CD4-positive, alpha-beta T cell treated with Interleukin-2 at 100 ng/mL for 4 hours (primary cell): ENCODE results near the gene CORO6.

Source experiments
- DNase-seq: peaks from one replicate; pipeline ENCODE4 v3.0.0-alpha.2; 2020; ENCODE audit warnings: low spot score

The CORO6 gene

DNA sequence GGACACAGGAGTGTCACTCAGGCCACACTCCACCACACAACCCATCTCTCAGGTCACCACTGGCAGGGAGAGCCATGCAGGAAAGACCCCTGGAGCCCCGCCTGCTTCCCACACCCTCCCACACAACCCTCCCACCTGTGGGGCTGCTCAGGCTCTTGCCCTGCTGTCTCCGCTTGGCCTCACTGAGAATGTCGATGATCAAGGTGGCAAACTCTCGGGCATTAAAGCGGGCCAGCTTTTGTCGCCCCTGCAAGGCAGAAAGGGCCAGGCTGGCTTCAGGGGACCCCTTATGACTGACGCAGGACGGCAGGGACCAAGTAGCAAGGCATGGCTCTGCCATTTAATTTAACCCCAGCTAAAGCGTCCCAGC, 45.7 kb downstream of the CORO6 start:
- no peak for DNase-seq

DNA sequence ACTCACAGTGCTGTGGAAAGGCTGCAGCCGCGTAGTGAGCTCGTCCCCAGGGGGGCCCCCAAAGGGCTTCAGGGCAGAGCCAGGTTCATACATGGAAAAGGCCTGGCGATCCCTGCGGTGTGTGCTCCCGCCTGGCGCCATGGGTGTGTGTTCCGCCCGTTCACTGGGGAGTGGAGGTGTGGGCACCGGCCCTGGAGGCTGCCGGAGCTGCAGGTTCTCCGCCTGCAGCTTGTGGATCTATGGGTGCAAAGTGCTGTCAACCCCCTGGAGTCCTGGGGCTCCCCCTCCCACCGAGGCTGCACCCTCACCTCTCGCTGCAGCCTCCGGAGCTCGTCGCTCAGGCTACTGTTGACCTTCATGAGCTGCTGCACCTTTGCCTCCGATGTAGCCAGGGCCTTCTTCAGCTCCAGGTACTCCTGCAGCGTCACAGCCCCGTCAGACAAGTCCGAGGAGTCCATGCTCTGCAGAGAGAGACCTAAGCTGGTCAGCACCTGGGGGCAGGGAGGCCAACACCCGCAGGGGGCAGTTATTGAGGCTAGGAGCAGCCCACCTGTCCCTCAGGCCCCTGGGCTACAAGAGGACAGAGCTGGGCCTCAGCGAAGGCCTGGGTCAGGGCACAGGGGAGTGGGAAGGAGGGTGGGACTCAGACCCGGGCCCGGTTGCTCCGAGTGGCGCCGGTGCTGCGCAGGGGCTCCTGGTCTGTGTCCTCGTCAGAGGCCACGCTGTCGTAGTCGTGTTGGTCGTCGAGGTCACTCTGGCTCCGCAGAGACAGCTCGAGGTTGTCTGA, 46.3 kb downstream of the CORO6 start:
- no peak for DNase-seq

DNA sequence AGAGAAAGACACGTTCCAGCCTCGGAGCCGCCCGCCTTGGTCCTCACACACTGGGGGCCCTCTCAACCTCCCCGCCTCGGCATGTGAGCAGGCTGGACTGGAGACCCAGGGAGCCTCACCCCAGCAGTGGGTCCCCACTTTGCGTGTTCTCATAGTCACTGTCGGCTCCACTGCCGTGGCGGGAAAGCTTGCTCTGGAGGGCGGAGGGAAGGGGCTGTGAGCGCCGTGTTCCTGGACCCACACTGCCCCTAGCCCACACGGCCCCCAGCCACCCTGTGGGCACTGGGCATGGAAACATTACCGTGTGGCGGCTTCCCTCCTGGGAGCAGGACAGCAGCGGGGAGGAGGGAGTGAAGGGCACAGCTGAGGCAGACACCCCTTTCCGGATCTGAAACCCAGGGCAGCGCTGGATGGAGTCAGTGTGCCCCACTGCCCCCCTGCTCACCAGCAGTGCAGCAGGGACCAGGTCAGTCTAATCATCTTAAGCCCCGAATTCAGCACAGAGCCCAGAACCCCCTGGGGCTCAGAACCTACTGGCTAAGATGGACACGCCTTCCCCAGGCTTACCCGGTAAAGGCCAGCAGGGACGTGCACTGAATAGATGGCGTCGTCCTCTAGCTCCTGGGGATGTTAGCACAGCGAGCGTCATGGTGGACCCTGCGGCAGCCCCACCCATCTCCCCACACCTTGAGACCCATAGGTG, 47.0 kb downstream of the CORO6 start:
- no peak for DNase-seq

DNA sequence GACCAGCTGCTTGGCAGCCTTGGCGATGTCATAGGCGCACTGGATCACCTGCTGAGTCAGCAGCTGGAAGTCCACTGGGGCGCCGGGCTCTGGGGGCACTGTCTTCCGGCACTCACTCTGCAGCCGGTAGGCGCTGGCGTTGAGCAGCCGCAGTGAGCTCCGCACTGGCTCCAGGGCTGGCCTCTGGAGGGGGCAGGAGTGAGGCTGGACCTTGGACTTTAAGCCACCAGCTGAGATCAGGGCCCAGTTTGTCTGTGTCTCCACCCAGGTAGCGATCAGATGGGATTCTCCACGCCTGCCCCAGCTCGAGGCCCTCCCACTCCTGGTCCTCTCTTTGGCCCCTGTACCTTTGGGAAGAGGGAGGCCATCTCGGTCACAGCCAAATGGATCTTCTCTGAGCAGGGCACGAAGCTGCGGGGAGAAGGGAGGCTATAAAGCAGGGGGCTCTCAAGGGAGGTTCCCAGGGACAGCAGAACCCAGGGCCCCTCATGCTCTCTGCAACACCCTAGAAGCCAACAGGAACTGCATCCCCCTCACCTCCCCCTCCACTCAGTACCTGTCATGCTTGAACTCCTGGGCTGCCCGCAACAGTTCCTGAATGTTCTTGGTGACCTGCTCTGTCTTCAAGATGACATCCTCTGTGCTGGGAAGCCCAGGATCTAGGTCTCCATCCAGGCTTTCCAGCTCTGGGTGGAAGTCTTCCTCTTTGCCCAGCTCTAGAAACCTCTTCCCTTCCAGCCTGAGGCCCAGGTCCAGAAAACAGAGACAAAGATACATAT, 47.8 kb downstream of the CORO6 start:
- no peak for DNase-seq

DNA sequence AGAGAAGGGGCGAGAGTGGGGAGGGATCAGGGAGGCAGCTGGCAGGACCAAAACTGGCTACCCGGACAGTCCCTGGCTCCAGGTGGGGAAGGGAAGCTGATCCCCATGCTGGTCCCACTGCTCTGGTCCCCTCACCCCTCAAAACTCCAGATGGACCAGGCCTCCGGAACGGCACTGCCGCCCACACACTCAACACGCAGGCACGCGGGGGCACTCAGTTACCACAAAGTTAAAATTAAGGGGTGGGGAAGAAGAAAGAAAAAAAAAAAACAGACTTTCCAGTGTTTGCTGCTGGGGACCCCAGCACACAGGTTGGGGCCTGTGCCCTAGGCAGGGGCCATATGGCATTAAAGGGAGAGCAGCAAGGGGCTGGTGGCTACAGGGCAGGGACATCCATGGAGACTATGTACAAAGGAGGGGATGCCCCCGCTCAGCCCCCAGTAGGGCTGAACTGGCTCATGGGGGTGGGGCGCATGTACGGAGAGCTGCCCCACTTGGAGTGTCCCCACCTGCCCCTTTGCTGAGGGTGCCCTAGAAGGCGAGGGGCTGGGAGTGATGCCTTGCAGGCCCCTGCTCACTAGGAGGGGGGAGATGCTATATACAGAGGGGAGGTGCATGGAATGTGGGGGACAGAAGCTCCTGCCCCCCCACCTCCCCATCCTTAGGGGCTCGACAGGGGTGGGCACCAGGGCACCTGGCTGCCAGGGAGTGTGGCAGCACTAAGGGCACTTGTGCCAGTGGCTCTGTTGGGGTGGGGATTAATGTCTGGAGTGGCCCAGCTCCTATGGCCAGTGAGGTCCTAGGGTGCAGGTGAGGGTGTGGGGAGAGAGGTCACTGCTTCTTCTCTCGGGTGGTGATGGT, 48.6 kb downstream of the CORO6 start:
- no peak for DNase-seq

DNA sequence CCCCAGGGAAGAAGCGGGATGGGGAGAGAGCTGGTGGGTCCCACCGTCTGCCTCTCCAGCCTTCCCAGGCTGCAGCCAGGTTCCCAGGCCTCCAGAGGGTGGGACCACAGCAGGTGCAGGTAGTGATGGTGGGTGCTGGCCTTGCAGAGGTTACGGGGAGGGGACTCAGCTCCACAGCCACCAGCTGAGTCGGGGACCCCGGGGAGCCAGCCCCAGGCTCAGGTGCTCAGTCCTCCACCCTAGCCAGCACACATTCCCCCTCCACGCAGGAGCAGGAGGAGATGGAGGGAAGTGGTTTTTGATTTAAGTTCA, 49.2 kb downstream of the CORO6 start:
- no peak for DNase-seq

DNA sequence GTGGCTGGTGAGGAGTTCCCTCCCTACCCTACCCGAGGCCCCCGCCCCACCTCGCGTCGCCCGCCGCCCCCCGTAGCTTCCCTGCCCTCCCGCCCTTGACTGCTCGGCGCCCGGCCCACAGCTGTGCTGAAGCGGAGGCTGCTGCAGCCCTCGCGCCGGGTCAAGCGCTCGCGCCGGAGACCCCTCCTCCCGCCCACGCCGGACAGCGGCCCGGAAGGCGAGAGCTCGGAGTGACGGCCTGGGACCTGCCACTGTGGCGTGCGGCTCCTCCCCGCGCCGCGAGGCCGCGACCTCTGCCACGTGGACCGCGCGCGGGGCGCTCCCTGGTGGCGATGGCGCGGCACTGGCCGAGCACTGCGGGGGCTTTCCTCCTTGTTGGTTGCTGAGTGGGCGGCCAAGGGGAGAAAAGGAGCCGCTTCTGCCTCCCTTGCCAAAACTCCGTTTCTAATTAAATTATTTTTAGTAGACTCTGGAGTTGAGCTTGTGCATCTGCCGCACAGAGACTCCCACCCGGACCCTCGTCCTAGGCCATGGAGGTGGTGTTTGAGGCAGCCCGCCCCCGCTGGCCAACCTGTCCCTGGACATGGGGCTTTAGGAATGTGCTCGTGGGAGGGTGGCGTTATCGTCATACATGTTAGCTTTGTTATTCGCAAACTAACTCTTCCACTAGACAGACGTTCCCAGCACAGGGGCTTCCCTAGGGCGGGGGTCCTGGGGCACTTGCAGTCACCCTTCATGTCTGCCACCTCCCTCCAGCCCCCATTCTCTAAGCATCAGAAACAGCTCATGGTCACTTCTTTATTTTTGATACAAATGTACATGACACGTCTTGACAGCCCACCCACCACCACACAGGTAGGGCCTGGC, 49.8 kb downstream of the CORO6 start:
- DNase-seq, result peak; percentile 40

DNA sequence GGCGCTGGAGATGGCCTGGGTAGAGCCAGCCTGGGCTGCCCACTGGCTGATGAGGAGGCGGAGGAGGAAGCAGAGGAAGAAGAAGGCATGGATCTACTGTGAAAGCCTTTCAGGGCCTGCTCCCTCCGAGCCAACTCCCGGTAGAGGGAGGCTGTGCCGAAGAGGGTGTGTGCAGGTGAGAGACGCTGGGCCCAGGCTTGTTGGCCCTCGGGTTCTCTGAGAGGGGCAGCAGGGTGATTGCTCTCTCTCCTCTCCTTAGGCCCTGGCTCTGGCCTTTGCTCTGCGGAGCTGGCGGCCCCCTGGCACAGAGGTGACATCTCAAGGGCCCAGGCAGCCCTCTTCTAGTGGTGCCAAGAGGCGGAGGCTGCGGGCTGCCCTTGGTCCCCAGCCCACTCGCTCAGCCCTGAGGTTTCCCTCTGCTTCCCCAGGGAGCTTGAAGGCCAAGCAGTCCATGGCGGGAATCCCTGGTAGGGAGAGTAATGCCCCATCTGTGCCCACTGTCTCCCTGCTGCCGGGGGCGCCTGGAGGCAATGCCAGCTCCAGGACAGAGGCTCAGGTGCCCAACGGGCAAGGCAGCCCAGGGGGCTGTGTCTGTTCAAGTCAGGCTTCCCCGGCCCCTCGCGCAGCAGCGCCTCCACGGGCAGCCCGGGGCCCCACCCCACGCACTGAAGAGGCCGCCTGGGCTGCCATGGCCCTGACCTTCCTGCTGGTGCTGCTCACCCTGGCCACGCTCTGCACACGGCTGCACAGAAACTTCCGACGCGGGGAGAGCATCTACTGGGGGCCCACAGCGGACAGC, 50.6 kb downstream of the CORO6 start:
- no peak for DNase-seq

DNA sequence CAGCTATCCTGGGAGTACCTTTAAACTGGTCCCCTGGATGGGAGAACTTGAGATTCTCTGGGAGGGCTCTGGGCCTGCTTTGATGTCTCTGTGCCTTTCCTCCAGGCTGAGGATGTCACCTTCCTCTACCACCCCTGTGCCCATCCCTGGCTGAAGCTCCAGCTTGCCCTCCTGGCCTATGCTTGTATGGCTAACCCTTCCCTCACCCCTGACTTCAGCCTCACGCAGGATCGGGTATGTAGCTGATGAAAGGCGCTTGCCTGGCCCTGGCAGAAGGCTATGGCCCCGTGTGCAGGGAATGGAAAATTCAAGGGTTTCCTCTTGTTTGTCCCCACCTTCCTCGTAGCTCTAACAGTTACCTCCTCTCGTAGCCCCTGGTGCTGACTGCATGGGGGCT, 51.2 kb downstream of the CORO6 start:
- DNase-seq, result no peak

DNA sequence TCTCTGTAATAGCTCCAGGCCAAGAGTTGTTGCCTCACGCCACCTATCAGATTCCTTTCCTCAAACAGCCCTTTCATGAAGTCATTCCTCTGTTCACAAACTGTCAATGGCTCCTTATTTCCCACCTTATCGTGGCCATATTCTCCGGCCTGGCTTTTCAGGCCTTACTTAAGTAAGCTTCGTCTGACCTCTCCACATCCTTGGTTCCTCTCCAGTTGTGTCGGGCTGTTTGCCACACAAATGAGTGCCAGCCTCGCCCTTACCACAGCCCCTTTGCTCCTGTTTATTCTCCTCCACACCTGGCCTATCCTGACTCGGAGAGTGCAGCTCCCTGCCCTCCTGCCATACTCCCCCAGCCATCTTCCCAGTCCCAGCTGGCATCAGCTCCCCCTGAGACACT, 52.2 kb downstream of the CORO6 start:
- DNase-seq, result no peak

DNA sequence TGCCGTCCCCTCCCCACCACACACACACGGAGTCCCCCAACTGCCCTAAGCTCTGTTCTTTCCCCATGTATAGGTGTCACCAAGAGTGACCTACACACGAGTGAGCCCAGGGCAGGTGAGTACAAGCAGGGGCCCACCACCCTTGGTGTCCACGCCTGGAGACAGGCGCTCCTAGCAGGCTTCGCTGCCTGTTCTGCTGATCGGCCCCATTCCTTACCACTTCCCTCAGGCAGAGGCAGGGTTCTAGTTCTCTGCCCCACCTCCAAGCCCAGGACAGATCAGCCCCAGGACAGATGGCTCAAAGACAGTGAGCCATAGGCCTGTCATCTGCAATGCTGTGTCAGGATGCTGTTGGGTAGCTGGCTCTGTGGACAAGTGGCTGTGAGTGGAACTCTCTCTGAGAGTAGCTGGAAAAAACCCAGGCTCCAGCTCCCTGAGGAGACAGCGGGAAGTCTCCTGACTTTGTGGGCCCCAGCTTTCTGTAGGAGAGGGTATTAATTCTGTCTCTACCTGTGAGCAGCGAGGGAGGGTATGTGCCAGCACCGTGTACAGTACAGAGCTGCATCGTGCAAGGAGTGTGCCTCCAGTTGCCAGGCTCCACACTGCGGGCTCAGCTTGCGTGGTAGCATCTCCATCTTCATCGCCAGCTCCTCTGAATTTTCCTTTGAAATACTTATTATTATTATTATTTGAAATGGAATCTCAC, 53.3 kb downstream of the CORO6 start:
- DNase-seq, result no peak

DNA sequence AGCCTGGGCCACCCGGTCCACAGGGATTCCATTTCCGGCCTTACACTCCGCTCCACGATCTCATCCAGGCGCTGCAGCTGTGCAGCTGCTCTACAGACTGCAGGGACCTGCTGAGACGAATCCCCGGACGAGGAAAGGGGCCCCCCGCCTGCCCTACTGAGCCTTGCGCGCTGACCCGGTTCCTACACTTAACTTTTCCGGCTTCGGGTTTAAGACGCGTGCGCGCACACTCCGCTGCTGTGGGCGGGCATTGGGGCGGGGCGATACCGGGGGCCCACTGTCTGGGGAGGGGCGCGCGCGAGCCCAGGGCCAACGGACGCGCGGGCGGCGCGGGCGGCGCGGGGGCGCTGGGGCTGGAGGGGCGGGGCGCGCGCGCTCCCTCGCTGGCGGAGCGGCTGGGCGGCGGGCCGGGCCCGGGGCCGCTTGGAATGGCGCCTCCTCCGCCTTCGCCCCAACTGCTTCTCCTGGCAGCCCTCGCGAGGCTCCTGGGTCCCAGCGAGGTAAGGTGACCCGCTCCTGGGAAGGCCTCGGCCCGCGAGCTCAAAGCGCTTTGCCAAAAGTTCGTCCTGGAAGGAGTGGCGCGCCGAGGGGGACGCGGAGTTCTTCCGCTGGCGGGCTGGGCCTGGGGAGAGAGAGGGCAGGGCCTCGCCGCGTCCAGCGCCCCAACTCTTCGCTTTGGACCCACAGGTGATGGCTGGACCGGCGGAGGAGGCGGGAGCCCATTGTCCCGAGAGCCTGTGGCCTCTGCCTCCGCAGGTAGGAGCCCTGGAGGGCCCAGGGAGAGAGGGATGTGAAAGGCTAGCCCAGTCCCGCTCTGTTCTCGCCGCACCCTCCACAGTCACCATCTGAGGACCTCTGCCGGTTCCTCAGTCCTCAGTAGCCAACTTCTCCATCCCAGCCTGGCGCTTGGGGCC, 54.1 kb downstream of the CORO6 start, which contains the start of gene TP53I13:
Gene TP53I13 (plus strand): TSS at position 371 of the 914 bp plus-strand sequence. CDS start 58 bp downstream, at position 429.
- DNase-seq, result peak; percentile 93

DNA sequence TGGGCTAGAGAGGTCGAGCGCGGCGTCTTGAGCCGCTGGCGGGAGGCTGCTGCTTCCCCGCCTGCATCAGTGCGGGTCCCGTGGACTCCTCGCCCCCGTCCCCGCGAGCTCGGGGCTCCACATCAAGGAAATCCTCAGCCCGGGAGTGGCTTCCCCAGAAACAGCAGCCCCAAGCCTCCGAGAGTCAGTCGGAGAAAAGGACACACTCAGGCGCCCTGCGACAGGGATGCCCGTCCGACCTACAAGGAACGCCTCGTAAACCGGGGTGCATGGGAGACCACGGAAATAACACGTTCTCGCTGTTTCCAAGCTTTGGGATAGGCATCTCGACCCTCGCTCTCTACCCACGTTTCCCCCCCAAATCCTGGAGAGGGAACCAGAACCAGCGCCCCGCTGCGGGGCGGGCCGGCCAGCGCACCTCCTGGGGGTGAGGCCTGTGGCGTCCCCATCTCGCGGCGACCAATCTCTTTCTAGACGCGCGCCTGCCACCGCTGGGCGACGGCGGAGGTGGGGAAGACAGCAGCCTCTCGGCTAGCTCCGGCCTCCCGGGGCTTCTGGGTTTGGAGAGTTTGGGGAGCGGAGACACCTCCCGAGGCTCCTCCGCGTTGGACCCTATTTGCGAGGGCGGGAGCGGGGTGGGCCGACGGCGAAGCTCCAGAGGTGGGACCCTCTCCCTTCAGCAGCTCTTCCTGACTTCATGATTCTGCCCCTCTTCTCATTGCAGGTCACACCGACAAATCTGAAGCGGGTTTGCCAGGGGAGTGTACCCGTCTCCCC, 55.0 kb downstream of the CORO6 start:
- peak; percentile 76 for DNase-seq

DNA sequence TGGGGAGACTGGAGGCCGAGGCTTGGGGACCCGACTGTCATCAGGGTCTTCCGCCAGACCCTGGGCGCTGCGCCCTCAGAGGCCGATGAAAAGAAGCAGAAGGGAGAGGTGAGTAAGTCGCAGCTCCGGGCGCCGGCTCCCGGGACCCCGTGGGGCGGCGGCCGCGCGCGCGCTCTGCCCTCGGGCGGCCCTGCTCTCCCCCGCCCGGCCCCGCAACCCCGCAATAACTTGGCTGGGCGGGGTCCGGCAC, 55.5 kb downstream of the CORO6 start:
- DNase-seq, result no peak

DNA sequence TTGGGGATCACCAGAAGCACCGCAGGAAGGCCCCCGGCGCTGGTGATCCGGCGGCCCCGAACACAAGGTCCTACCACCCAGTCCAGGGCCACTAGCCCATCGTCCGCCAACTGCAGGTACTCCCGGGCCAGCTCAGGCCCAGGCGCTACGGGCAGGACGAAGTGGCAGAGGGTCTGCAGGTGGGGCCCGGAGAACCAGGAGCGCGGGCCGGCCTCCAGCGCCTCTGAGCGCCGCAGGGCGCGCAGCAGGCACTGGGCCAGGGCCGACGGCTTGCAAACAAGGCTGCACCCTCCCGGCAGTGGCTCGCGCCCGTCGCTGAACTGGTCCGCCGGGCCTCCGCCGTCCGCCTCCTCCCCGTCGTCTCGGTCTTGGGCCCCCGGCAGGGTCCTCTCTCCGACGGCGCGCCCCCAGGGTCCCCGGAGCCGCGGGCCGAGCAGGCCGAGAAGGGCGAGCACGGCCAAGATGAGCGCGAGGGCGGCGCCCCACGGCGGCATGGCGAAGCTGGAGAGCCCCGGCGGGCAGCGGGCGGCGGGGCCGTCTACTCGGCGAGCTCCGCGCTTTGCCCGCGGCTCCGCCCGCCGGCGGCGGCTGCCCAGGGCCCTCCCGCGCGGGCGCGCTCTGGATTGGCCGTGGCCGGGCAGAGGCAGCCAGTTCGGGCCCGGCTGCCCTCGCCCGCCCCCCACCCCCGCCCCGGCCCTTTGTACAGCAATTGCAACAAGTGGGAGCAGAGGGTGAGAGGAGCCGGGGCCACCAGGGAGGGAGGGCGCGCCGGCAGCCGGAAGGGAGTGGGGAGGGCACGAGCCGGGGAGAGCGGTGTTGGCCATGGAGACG, 56.0 kb downstream of the CORO6 start, which contains the start of gene ABHD15:
Gene ABHD15 (minus strand): TSS at position 565 of the 831 bp plus-strand sequence. CDS start 71 bp downstream, at position 494.
- peak; percentile 49 for DNase-seq

DNA sequence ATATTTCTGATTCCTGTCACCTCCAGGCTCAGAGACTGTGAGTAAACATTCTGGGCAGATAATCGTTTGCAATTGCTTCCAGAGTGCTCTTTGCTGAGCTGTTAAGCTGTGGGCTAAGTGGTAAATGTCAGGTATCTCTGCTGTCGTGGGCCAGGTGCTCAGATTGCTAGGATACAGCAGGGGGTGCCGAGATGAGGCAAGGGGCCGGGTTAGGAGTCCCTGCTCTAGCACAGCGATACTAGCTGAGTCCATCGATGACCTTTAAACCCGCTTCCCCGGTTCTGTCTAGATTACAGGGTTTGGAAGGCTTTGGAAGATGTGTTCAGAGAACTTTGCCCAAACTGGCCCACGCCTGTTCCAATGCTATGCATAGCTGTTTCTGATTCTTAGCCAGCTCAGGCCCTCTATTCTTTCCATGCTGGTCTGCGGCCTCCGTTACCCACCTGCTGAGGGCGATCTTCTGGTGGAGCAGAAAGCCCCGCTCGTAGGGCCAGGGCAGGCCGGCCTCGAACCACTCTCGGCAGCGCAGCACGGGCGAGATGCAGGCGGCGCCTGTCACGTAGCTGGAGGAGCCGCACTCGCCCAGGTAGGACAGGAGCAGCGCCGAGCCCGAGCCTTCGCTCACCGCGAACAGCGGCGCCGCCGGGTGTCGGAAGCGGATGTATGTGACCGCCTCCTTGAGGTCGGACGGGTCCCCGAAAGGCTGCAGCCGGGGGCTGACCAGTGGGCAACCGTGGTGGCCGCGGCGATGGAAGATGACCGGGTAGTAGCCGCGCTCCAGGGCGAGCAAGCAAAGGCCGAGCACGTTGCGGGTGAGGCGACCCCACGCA, 56.9 kb downstream of the CORO6 start:
- peak; percentile 62 for DNase-seq
